ENCODE measurements around the gene UGT1A1. TPM values are rescaled to one million over a fixed set of nuclear protein-coding genes. Genes with fewer than 3 reads are reported as not detected.

UGT1A1 gene
- total RNA-seq, 4 donors from 2014 or later: 2.3 to 7.1 (median 3.4) TPM

DNA sequence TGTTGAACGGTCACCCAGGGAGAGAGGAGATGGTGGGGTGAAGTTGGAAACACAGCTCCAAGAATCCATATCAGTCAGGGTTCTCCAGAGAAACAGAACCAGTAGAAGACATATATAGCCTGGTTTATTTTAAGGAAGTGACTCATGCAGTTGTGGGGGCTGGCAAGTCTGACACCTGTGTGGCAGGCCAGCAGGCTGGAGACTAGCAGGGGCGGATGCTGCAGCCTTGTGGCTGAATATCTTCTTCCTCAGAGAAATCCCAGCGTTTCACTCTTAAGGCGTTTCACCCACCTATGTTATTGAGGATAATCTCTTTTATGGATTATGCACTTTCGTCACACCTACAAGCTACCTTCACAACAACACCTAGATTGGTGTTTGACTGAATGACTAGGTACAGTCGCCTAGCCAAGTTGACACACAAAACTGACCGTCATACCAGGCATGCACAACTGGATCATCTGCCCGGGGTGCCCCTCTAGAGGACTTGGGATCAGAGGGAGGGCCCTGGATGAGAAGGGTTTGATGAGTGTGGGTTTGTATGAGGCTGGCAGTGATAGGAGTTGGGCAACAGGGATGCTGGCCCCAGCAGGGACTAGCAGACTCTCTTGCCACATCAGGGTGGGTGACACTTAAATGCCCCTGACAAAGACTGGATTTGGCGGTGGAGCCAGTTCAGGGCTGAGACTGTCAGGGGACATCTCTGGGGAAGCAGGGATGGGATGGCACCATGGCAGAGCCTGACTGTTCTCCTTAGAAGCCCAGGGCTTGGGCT lies 41.5 kb downstream of the UGT1A1 start:
- intact Hi-C loops (cut with DNase I): no loop called here
- WGBS, 2 donors: 59 to 67% methylated on average over 7 to 8 of the region's 9 CpGs
- TF ChIP-seq, protein P1, sequence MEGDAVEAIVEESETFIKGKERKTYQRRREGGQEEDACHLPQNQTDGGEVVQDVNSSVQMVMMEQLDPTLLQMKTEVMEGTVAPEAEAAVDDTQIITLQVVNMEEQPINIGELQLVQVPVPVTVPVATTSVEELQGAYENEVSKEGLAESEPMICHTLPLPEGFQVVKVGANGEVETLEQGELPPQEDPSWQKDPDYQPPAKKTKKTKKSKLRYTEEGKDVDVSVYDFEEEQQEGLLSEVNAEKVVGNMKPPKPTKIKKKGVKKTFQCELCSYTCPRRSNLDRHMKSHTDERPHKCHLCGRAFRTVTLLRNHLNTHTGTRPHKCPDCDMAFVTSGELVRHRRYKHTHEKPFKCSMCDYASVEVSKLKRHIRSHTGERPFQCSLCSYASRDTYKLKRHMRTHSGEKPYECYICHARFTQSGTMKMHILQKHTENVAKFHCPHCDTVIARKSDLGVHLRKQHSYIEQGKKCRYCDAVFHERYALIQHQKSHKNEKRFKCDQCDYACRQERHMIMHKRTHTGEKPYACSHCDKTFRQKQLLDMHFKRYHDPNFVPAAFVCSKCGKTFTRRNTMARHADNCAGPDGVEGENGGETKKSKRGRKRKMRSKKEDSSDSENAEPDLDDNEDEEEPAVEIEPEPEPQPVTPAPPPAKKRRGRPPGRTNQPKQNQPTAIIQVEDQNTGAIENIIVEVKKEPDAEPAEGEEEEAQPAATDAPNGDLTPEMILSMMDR (IDR thresholded peaks at IDR 0.05): no peak
- no peak for TF ChIP-seq POLR2A (IDR thresholded peaks at IDR 0.05)
- Histone ChIP-seq H3K36me3 (no peaks in the 10 kb centered on the region), H3K4me3 (no peak overlapping the region), H3K27ac (no peak overlapping the region), H3K27me3 (peaks cover 0 to 23% (median 0%) of the 10 kb centered on the region in 4 donors), H3K9me3 (no peaks in the 10 kb centered on the region), H3K4me1 (no peaks in the 10 kb centered on the region)
- no peak for DNase-seq

DNA sequence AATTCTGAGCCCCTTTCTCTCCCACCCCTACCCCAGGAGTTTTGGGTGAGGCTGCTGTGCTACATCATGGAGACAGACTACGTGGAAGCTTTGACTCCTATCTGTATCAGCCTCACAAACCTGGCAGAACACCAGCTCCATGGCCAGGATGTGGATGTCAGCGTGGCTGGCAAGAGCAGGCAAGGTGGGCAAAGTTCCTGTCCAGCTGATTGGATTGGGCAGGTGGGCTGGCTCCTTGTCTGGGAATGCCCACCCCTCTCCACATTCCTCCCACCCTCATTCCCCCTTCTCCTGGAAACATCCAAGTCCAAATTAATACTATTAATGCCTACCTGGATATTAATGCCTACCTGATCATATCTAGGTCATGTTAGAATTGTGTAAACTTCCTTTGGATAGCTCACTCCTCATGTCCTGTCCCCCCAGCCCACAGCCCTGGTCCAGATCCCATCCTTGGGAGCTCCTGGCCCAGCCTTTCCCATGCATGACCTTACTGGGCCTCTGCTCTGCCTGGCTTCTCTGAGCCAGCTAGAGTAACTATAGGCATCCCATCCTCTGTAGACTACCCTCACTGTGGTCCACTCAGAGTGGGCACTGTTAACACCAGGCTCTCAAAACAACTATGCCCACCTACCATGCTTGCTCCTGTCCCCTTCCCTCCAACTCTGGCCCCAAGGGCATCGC lies 42.2 kb downstream of the UGT1A1 start:
- TF ChIP-seq, protein P1 (IDR thresholded peaks at IDR 0.05): no peak
- TF ChIP-seq POLR2A (IDR thresholded peaks at IDR 0.05): no peak
- Histone ChIP-seq H3K36me3 (no peaks in the 10 kb centered on the region), H3K27ac (no peak overlapping the region), H3K4me3 (no peak overlapping the region), H3K27me3 (peaks cover 0 to 23% (median 0%) of the 10 kb centered on the region in 4 donors), H3K4me1 (no peaks in the 10 kb centered on the region), H3K9me3 (no peaks in the 10 kb centered on the region)
- intact Hi-C loops (cut with DNase I): no loop called here
- DNase-seq: no peak
- WGBS, 2 donors: 48 to 66% methylated on average over 2 to 3 of the region's 3 CpGs

DNA sequence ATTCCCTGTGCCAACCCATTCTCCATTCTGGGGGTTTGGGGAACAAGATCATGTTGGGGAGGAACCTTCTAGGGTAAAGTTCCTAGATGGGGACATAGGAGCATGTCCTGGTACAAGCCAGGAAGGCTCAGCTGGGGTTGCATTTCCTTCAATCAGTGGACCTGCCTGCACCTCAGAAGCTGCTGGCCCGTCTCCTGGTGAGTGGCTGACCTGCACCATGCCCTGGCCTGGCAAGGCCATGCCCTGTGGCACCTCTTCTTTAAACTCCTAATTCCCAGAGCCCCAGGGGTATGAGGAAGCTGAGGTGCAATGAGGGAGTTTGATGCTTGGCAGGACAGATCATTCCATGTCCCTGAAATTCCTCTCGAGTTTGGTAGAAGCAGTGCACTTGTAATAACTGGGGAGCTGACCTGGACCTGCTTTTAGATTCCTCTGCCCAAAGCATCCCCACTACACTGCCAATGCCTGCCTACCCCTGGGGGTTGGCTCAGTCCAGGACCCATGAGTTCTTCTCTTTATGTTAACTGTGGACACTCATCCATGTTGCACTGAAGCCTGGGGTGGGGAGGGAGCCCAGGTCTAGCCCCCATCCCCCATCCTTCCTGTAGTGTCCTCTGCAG lies 43.3 kb downstream of the UGT1A1 start:
- Histone ChIP-seq H3K27ac (no peak overlapping the region), H3K9me3 (no peaks in the 10 kb centered on the region), H3K4me1 (no peaks in the 10 kb centered on the region), H3K36me3 (no peaks in the 10 kb centered on the region), H3K4me3 (no peak overlapping the region), H3K27me3 (peaks cover 0 to 34% (median 0%) of the 10 kb centered on the region in 4 donors)
- 60 to 61% methylated on average over 1 to 2 of the region's 2 CpGs for WGBS, 2 donors
- intact Hi-C loops (cut with DNase I): no loop called here
- DNase-seq: no peak
- TF ChIP-seq, protein P1 (IDR thresholded peaks at IDR 0.05): no peak
- TF ChIP-seq POLR2A (IDR thresholded peaks at IDR 0.05): no peak

DNA sequence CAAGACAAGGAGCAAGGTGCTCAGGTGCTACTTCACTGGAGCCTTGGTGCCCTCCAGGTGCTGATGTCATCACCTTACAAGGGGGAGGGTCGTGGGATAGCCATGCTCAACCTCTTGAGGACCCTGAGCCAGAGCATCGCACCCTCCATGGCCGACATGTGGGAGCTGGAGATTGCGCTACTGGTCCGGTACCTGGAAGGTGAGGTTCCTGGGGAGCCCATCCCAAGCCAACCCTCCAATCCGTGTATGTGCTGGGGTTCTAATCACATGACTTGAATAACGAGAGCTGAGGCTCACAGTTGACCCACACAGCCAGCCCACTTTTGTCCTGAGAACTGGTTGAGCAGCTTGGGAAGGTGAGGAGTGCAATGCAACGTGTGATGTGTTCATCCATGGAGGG lies 43.9 kb downstream of the UGT1A1 start:
- H3K4me3 ChIP-seq: no peak overlapping the region
- no peaks in the 10 kb centered on the region for H3K9me3 ChIP-seq
- intact Hi-C loops (cut with DNase I): no loop called here
- no peaks in the 10 kb centered on the region for H3K4me1 ChIP-seq
- H3K27me3 ChIP-seq: peaks cover 0 to 40% (median 0%) of the 10 kb centered on the region in 4 donors
- DNase-seq: no peak
- WGBS, 2 donors: 30 to 35% methylated on average over 2 to 3 of the region's 8 CpGs
- no peak overlapping the region for H3K27ac ChIP-seq
- TF ChIP-seq, protein P1 (IDR thresholded peaks at IDR 0.05): no peak
- no peaks in the 10 kb centered on the region for H3K36me3 ChIP-seq

Measured in esophagus squamous epithelium (tissue), 5 donors.